ENCODE measurements around the gene B3GAT1.
"Not testable (repeated sequence)": the region's sequence is repeated elsewhere in the genome, so short reads cannot be mapped to it uniquely, and the experiment has no call there.

The B3GAT1 gene

DNA sequence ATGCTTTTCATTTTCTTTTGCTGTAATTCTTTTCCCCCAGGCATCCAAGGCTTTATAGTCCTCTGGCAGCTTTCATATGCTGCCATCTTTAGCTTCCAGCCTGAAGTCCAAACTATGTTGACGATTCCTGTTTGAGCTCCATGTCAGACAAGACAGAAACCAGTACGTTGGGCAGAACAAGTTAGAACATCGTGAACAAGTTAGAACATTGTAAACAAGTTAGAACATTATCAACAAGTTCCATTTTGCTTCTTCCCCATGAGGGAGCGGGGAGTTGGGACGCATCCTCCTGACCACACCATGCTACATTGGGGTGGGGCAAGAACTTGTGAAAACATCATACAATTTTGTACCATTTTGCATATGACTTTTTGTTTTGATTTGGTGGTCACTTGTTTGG lies 56.4 kb downstream of the B3GAT1 start:
- no peak for DNase-seq (ENCODE audit: low read depth in 2 of 2)

DNA sequence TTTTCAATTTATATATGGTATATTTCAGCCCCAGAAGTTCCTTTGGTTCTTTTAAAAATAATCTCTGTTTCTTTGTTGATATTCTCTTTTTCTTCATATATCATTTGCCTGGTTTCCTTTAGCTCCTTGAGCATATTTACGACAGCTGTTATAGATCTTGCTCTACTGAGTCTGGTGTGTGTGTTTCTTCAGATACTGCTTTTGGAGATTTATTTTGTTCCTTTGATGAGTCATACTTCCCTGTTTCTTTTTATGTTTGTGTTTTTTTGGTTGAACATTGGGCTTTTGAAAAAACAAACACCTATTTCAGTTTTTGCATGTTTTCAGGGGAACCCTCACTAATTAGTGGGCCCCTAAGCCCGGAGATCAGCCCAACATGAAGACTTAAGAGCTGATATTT lies 56.9 kb downstream of the B3GAT1 start:
- no peak for DNase-seq (ENCODE audit: low read depth in 2 of 2)

DNA sequence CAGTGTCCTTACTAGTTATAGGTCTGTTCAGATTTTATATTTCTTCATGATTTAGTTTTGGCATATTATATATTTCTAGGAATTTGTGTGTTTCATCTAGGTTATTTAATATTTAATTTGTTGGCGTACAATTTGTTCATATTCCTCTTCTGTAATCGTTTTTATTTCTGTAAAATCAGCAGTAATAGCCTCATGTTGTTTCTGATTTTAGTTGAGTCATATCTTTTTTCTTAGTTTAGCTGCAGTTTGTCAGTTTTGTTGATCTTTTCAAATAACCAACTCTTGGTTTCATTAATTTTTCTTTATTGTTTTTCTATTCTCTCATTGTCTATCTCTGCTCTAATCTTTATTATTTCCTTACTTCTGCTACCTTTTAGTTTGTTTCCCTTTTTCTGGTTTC lies 59.9 kb downstream of the B3GAT1 start:
- DNase-seq (ENCODE audit: low read depth in 2 of 2) = no peak

DNA sequence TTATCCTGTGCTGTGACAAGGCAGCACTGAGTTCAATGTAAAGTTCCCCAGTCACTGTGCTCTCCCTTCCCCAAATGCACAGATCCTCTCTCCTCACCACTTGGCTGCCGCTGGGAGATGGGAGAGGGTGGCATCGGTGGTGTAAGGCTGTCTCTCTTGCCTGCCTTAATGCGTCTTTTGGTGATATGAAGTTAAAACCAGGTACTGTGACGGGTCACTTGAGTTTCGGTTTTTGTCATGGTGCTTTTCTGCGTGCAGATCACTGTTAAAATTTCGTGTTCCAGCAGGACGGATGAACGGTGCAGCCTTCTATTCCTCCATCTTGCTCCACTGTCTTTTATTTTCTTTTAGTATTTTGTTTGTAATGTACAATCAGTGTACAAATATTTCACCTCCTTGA lies 61.7 kb downstream of the B3GAT1 start:
- DNase-seq (ENCODE audit: low read depth in 2 of 2) = no peak

DNA sequence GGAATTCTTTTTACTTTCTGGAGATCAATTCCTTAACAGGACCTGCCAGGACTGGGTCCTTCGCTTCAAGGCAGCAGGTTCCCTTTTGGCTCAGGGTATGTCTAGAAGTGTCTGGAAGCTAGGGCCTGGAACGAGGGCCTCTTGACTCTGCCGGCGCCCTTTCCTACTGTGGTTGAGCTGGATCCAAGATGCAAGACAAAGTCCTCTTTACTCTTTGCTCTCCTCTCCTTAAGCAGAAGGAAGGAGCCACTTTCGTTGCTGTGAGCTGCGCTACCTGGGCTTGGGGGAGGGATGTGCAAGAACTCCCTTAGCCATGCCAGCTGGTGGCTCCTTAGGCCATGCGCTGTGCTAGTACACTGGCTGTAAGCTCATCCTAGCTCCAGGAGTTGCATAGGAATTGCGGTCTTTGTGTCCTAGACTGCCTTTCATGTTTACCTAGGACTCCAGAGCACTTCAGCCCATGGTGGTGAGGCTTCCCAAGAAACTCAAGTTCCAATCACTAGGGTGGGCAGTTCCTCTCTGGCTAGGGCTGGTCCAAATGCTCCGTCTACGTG lies 62.2 kb downstream of the B3GAT1 start:
- DNase-seq (ENCODE audit: low read depth in 2 of 2) = no peak

DNA sequence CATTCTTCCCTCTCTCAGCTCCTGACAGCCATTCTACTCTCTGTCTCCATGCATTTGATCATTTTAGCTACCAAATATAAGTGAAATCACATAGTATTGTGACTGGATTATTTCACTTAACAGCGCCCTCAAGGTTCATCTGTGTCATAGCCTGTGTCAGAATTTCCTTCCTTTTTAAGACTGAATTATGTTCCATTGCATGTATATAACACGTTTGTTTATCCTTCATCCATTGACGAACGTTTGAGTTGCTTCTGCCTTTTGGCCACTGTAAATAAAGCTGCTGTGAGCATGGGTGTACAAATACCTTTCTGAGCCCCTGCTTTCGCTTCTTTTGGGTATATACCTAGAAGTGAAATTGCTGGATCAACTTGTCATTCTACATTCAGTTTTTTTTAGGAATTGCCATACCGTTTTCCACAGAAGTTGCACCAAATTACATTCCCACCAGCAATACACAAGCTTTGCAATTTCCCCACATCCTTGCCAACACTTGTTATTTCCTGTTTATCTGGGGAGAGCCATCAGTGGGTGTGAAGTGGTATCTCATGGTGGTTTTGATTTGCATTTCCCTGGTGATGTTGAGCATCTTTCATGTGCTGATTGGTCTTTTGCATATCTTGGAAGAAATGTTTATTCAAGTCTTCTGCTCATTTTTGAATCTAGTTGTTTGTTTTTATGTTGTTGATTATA lies 62.8 kb downstream of the B3GAT1 start:
- no peak for DNase-seq (ENCODE audit: low read depth in 2 of 2)

DNA sequence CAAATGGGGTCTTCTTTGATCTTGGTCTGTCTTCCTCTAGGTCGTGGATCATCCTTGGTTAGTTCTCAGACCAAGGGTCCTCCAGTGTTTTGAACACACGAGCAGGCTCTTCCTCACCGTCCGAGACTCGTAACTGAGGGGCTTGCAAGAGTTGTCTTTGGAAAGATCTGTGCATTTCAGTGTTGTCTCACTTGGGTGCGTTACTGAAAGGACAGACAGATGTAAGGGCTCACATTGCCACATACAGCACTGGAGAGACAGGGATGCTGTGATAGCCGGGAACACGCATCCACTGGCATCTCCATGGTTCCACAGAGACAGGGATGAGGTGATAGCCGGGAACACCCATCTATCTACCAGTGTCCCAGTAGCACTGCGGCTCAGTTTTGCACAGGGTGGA lies 64.6 kb downstream of the B3GAT1 start:
- no peak for DNase-seq (ENCODE audit: low read depth in 2 of 2)

DNA sequence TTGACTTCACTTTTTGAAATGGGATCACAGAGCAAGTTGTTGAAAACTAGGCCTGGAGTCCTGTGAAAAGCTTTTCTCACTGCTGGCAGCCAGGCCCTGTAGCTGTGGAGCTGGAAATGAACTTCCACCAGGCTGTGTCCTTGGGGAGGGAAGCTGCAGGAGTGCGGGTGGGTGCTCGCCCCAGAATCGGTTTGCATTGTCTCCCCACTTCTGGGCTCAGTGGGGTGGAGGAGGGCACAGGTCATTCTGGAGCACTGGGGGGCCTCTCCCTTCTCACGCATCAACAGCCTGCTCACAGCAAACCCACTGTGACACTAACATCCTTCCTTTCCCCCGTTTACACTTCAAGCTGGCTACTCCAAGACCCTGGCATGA lies 65.1 kb downstream of the B3GAT1 start:
- DNase-seq (ENCODE audit: low read depth in 2 of 2) = no peak

DNA sequence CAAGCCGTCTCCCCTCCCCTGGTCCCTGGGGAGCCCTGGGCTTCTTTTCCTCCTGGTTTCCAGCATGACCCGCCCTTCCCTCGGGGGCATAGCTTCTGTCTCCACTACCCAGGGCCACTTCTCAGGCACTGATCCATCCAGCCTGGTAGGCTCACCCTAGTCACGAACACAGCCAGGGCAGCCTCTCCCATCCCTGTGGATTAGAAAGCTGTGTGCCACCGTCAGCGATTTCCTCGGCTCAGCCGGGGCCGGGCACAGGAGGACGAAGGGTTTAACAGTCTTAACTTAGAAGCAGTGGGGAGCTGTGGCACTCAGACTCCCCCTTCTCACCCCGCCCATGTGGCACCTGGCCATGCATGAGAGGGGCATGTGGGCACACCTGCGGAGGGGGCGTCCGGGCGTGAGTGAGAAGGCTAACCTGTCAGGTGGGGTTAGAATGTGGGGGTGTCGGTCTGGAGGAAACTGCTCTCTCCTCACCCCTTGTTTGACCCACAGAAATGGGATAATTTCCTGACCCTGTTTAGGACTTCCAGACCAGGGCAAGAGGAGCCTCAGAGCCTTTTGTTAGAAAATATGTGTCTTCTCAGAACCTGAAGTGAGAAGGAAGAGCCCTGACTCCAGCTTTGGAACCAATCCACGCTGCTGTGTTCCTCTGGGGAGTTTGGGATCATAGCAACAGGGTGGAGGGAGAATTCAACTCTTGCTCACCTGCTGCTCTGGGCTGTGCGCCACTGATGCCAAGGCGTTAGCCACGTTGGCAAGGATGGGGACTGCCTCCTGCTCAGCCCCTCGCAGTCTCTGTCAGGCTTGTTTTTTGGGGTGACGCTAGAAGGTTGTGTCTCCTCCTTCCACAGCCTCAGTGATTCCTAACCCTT lies 65.7 kb downstream of the B3GAT1 start:
- no peak for DNase-seq (ENCODE audit: low read depth in 2 of 2)

DNA sequence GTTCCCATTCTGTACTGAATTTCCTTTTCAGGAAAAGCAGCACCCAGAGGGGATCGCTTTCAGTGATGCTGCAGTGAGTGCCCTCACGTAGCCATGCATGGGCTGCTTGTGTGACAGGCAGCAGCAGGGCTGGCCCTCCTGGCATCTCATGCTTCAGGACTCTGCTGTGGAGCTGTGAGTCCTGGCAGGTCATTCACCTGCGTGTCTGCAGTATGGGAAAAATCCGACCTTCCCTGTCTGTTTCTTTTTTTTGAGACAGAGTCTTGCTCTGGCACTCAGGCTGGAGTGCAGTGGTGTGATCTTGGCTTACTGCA lies 66.8 kb downstream of the B3GAT1 start:
- DNase-seq (ENCODE audit: low read depth in 2 of 2) = no peak

DNA sequence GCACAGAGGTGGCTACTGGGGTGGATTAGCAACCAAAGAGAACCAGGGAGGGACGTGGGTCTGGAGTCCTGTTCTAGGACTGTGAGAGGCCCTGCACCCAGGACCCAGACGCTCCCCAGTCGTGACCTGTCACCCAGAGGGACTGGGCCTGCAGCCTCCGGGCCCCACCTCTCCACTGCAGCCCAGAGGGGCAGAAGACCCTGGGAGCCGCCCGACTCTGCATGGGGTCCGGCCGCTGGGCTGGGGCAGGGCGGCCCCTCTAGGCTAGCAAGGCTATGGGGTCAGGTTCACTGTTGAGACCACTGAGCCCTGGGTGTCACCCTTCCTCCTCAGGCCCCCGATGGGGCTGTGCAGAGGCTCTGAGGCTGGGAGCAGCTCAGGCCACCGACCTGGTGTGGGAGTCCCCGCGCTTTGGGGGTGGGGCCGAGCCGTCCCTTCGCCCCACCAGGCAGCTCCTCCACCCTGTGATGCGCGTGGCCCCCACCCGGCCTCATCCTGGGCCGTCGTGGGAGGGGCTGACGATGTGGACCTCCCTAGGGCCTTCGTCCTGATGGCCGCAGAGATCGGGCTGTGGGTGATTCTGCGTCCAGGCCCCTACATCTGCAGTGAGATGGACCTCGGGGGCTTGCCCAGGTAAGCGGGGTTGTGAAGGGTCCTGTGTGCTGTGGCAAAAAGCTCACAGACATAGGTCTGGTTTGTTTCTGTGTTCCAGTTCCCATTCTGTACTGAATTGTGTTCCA lies 67.4 kb downstream of the B3GAT1 start:
- DNase-seq (ENCODE audit: low read depth in 2 of 2) = not testable (repeated sequence)

DNA sequence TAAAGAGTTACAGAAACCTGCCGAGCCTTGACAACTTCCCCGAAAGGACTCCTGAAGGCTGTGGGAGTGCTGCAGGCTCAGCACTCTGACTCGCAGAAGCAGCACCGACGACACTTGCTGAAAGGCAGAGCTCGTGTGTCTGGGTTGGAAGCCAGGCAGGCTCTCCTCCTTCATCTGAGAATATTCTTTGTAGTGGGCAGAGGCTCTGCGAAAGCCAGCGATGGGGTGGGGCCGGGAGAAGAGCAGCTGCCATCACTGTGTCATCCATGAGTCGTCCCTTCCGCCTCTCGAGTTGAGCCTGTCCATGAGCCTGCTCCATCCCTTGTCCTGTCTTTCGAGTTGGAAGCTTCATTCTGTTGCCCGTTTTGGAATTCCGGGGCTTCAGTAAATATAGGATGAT lies 68.4 kb downstream of the B3GAT1 start:
- no peak for DNase-seq (ENCODE audit: low read depth in 2 of 2)

DNA sequence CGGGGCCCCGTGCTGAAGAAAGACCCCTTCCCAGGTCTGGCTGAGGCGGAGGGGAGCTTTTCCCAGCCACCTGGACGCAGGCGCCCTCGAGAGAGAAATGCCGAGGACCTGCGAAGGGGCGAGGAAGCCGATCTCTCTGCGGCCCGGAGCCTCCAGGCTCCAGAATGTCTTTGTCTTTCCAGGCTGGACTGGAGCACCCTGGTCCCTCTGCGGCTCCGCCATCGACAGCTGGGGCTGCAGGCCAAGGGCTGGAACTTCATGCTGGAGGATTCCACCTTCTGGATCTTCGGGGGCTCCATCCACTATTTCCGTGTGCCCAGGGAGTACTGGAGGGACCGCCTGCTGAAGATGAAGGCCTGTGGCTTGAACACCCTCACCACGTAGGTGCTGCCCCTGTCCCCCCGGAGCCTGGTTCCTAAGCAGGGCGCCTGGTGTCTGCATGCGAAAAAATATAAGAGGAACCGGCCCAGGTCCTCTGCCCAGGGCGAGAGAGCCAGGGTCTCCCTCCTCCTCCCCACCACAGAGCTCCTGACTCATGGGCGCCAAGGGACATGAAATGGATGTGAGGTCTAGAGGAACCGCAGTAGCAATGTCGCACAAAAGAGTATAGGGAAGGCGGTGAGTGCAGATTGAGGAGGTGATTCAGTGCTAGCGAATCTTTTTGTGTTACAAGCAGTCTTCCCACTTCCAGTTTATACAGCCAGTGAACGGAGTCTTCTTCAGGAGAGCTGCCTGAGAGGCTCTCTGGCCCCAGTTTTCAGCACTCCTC lies 69.3 kb downstream of the B3GAT1 start:
- DNase-seq (ENCODE audit: low read depth in 2 of 2) = no peak

DNA sequence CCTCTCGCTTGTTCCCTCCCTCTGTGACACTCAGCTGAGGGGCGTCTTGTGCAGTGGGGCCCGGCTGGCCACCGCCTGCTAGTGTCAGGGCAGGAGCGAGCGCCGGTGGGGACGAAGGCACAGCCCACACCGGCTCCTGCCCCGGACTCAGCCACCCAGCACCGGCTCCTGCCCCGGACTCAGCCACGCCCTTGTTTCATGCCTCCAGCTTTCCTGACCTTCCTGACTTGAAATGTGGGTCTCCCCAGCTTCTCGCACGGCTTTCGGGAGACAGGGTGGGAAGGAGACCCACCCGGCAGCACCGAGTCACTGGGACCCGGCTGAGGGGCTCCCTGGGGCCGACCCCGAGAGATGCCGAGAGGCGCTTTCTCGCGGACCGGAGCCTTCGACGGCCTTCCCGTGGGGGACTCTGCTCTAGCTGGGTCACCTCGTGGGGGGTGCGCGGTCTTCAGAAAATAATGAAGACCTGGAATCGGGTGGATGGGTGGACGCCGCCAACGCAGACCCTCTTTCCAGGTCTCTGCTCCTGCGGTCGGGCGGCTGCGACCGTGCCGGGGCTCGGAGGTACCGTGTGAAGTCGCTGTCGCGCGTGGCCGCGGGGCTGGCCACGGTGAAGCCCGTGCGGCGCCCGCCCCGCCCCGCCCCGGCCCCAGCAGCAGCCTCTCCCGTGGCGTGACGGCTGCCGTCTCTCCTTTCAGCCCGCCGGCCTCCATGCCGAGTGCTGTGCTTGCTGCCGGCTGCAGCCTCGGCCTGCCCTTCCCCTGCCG lies 70.1 kb downstream of the B3GAT1 start:
- DNase-seq (ENCODE audit: low read depth in 2 of 2) = no peak

DNA sequence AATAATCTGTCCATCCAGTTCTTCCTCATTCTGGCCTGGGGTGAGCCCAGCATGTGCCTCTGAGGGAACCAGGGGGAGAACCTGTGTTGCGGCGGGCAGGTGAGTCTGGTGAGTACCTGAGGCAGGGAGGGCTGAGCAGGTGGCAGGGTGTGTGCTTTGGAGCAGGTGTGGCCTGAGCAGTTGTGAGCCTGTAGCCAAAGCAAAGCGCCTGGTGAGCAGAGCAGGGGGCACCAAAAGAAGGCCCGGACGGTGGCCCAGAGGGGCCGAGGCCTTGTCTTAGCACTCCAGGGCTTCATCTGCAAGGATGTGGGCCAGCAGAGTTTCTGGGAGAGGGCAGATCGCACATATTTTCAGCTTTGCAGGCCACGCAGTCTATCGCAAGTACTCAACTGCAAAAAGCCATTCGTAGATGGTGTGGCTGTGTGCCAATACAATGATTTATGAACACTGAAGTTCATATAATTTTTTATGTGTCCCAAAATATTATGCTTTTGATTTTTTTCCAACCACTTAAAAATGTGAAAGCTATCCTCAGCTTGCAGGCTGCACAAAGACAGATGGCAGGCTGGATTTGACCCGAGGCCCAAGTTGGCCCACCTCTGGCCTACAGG lies 71.6 kb downstream of the B3GAT1 start:
- DNase-seq (ENCODE audit: low read depth in 2 of 2) = no peak

DNA sequence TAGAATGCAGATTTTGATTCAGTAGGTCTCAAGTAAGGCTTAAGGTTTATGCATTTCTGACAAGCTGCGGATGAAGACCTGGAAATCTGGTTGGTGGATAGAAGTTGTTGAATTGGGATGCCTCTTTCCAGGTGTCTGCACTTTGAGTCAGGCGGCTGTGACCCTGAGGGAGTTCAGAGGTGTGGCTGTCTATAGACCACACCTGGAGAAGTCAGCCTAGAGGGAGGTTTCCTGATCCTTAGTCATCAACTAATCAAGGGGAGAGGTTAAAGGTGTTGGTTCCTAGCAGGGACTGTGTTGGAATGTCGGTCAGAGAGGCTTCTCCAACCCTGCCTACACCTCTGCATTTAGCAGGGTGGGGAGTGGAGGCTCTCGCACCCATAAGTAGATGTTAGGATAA lies 72.3 kb downstream of the B3GAT1 start:
- no peak for DNase-seq (ENCODE audit: low read depth in 2 of 2)

DNA sequence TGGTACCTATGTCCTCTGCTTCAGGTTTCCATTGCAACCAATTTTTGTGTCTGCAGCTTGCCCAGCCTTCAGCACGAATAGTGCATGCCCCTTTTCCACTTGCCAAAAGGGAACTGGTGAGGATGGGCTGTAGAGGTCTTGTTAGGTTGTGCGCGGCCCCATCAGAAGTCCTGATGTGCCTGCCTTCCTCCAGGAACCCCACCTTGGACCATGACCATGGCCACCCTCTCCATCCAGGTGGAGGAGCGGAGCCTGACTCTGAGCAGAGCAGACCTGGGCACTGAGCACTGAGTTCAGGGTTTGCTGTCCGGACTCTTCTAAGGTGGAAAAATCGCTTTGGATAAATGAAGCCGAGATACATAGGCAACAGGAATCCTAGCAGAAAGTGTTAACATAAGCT lies 73.4 kb downstream of the B3GAT1 start:
- DNase-seq (ENCODE audit: low read depth in 2 of 2) = no peak

DNA sequence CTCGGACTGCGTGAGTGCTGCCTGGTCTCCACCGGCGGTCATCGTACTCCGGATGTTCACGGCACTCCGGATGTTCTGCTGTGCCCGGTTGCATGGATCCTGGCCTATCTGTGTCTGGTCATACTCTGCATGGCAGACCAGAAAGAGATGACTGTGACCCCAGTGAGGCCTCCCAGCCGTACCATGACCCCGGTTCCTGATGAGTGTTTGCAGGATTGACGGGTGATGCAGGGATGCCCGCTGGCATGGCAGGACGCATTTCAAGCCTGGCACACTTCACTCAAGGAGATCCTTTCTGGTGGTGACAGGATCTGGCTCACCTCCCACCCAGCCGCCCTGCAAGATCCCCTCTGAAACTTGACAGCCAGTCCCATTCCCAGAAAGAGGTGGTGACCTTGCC lies 74.0 kb downstream of the B3GAT1 start:
- DNase-seq (ENCODE audit: low read depth in 2 of 2) = no peak

DNA sequence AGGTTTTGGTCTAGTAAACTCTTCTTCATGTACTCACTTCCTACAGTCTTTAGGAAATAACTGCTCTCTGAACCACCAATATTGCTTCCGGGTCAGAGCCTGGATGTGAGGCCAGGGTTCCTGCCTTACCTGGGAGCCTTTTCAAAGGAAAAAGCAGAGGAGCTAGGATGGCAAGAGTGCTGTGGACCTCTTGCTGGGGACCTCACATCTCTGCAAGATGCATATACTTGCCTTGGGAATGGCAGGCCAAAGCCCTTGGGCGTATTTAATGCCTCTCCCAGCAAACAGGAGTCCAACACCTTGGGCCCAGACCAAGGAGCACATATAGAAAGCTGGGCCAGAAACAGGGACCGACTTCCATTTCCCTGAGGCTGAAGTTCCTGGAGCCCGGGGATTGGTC lies 75.0 kb downstream of the B3GAT1 start:
- DNase-seq (ENCODE audit: low read depth in 2 of 2) = no peak

DNA sequence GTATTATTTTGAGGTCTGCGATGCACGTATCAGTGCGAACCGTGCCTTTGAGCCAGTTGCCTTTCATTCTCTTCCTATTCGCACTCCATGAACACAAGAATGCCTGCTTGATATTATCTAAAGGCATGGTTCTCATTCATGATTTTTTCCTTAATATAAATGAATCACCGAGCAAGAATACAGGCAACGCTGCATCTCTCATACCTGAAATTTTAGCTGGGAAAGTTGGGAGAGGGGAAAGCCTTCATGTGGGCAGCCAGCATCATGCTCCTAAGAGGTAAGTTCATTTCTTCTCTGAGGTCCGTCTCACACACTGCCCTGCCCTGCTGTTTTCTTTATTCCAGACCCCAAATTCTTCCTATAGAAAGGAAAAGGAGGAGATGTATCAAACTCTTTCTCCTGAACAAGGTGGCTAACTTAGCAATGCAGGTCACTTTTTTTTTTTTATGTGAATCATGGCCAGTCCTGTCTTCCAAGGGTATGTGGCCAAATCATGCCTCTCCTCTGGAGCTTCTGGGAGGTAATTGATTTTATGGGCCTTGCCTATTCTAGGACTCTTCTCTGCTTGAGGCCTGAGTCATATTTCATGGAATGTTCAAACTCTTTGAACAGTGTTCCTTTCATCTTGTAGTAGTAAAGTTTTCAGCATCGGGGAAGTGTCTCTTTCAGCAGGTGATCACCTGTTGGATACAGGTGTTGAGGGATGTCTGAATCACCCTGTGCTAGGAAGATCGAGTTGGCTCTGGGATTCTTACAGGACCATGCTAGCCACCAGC lies 77.1 kb downstream of the B3GAT1 start:
- DNase-seq (ENCODE audit: low read depth in 2 of 2) = no peak

Measured in stimulated activated CD4-positive, alpha-beta T cell treated with anti-CD3 and anti-CD28 coated beads, Interleukin-4, amount 100 ng/mL, for 48 hours (primary cell).